Left kidney (tissue), 2 donors: ENCODE results near the gene LGI1. TPM values are rescaled to one million over a fixed set of nuclear protein-coding genes. Genes with fewer than 3 reads are reported as not detected.

ENCODE experiments used
- DNase-seq: peaks from one replicate; pipeline ENCODE4 v3.0.0-alpha.2; 2013
- polyA plus RNA-seq: library from polyadenylated mRNA; unstranded; fragments of 120-200 nt; gene quantifications from one replicate; pipeline ENCODE4 v1.2.1, GENCODE V29; 2013; ENCODE audit not compliant: insufficient read length

The LGI1 gene
- polyA plus RNA-seq, 1 donor = 7.0 TPM

DNA sequence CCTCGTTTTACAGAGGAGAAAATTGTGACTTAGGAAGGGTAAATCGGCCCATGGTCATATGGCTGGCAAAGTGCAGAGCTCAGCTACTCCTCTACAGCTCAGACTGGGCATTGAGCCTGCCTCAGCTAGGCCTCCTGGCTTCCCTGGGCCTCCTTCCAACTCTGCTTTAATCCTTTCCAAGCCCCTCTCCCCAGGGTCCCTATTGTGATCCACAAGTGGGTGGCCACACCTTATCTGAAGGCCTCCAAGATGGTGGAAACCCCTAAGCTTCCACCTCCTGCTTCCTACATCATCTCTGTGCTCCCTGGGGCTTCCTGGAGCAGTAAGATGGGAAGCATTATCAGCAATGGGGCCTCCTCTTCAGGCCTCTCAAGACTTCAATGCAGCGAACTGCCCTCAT lies 3.0 kb upstream of the LGI1 start:
- no peak for DNase-seq

DNA sequence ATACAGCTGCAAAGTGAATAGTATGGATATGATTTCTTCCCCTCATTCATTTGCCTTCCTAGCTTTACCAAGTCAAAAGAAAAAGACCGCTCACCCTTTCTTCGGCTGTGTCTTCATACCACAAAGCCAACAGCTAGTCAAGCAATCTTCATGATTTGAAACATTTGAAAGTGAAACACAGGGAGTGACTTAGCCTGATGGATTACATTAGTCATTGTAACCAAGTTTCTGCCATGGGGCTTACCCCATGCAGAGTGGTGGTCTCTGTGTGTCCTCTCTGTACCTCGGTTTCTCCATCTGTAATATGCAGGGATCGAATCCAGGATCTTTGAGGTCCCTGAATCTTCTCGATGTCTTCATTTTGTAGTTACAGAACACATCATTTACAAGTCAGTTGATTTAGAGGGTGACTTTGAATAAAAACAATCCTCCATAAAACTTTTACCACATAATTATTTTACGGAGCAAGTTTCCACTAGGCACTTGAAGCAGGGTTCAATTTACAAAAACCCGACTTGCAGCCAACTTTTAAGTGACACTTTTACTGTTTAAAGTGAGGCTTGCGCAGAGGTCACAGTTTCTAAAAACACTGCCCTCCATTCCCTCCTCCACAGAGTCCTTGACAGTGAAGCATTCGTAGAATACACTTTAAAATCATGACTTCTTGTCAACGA lies 2.2 kb upstream of the LGI1 start:
- DNase-seq = no peak

- no peak for DNase-seq
Observed at GRCh38 chr10:93756118-93756517, 1.6 kb upstream of the LGI1 start.

DNA sequence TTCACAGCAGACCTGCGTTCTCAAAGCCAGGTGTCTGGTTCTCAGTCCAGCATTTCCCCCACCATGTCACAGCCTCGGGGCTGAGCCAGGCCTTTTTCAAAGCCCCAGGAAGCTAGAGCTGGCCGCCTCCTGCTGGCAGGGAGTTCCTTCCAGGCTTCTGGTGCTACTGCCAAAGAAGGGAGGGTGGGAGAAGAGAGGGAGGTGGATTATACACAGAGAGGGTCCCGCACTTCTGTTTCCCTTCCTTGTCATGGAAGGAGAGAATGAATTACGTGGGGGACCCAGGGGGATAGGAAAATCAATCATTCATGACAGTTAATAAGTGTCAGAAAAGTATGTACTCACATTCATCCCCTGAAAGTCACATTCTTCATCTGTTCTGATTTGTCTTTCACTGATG lies 600 bp upstream of the LGI1 start:
- no peak for DNase-seq

- no peak for DNase-seq
Observed at GRCh38 chr10:93758508-93758885, 761 bp downstream of the LGI1 start.

DNA sequence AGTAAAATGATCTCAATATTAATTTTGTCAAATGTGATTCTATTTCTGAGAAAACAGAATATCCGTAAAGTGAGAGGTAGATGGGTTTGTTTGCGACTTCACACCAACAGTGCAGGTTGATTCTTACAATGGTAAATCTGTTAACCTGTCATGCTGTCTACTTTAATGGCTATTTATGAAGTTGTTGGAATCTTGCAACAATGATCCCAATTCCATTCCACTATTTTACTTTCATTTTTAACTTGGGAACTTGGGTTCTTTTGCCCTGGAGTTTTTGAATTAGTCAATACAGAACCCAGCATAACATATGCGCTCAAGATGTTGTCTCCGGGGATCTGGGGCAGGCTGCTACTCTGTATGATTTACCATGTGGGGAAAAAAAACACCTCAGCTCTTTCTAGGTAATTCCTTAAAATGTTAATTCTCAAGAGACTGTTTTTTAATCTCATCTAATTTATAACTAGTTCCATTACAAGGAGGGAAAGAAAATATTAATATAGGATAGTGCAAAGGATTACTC lies 1.2 kb downstream of the LGI1 start:
- no peak for DNase-seq

- no peak for DNase-seq
Observed at GRCh38 chr10:93760490-93760889, 2.8 kb downstream of the LGI1 start.

DNA sequence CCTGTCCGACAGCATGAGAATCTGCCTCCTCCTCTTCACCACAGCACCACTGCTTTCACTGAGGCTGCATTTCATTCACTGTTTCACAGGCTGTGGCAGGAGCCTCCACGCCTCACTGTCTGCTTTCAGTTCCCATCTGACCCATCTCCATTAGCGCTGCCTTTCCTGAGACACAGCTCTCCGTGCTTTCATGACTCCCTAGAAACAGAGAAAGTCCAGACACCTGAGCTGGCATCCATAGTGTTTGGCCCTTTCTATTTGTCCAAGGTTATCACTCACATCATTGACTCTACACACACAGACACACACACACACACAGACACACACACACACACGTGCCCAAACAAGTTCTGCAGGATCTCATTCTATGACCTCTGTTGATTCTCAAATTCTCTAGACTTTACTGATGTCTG lies 5.2 kb downstream of the LGI1 start:
- DNase-seq = no peak

DNA sequence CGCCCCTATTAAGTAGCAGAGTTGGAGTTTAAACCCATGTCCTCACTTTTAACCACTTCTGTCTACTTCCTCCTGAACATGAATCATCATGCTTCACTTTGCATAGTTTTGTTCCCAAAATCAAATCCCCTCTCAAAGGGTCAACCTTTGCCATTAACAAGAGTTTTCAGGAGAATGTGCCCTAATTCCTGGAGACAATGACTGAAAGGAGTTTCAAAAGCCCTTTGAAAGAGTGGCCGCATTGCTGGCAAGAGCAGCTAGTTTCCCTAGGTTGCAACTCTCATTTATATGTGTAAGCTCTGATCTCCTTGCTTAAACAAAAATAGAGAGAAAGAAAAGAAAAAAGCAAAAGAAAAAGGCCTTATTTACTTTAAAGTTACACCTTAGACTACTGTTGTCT lies 9.2 kb downstream of the LGI1 start:
- DNase-seq = no peak

- DNase-seq = no peak
Observed at GRCh38 chr10:93767724-93768399, 10.1 kb downstream of the LGI1 start.

DNA sequence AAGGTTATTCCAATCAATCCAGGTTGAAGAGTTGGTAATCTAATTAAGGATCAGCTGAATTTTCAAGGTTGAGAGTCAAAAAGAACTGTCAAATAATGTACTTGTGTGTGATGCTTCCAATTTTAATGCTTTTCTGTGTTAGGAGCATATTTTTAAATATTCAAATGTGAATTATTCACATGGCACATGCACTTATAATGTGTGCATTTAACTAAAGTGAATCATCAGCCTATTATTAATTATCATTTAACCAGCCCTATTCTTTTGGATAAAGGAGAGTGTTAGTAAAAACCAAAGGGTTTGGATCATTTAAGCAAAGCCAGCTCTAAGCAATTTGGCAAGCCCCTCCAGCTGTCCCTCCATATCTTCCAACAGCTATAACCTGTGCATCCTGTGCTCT lies 11.2 kb downstream of the LGI1 start:
- no peak for DNase-seq

DNA sequence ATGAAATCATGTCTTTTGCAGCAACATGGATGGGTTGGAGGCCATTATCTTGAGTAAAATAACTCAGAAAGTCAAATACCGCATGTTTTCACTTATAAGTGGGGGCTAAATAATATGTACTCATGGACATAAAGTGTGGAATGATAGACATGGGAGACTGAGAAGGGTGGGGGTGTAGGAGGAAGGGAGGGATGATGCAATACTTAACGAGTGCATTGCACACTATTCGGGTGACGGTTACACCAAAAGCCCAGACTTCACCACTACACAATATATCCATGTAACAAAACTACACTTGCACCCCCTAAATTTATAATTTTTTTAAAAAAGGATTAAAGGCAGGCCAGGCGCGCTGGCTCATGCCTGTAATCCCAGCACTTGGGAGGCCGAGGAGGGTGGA lies 13.6 kb downstream of the LGI1 start:
- DNase-seq = no peak

DNA sequence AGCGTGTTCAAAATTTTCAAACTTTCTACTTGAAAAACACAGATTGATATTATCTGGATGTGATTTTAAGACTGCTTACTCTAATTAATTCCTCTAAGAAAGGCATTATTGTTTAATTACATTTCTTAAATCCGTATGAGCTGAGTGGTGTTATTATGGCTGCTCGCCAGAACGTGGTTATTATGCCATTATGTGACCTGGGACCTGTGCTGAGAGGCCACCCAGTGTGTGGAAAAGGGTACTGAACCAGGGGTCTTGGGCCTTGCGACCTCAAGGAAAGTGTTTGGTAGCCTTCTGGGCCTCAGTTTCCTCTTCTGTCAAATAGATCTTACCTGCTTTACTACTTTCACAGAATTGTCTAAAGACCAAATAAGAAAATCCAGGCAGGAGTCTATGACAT lies 15.4 kb downstream of the LGI1 start:
- no peak for DNase-seq

DNA sequence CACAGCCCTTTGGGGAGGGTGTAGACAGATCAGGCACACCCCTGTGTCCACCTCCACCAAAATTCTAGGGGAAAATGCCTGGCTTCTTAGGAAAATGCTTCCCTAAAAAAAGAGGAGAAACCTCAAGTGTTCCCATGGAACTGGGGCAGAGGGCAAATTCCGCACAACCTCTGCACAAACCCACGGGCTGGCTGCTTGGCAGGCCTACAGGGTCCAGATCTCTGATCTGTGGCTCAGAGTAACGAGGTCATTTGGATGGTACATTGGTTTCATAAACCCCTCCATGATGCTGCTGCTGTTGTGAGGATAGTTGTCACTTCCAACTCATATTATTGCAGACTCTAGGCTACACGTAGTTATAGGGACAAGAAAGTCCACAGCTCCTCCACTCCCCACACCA lies 16.0 kb downstream of the LGI1 start:
- DNase-seq = no peak

DNA sequence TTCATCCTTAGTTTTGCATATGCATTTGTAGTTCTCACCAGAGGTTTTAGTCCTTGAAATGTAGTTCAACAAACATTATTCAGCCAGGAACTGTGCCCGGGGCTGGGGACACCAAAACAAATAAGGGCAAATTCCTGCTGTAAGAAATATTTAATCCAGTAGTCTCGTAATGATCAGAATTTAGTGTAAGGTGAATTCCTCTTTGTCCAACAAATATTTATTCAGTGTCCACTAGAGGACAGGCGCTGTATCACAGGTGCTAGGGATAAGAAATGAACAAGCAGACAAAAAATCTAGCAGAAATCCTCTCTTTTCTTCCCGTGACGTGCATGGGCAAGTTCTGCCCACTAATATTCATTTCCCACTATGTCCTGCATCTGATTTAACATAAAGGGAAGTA lies 17.6 kb downstream of the LGI1 start:
- no peak for DNase-seq

GRCh38 chr10:93777092-93777491 lies 19.4 kb downstream of the LGI1 start:
- DNase-seq = no peak

GRCh38 chr10:93784059-93784458 lies 26.3 kb downstream of the LGI1 start:
- no peak for DNase-seq

GRCh38 chr10:93788413-93789208 lies 30.9 kb downstream of the LGI1 start:
- no peak for DNase-seq

DNA sequence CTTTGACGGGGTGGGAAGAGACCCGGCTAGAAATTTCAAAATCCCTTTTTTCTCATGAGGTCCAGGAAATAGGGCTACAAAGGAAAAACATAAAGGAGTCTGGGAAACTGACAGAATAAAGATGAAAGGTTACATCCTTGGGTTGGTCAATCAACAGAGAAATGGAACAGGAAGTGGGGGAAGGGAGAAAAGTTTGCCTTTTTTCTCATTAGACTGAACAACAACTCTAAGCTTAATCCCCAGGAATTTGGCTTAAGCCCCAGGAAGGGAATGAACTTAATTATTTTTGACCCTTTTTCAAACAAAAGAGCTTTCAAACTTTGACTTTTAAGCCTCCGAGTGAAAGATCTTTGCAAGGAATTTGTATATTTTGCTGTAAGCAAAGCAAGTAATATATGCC lies 32.7 kb downstream of the LGI1 start:
- DNase-seq = no peak

- no peak for DNase-seq
Observed at GRCh38 chr10:93796167-93796566, 38.4 kb downstream of the LGI1 start.

DNA sequence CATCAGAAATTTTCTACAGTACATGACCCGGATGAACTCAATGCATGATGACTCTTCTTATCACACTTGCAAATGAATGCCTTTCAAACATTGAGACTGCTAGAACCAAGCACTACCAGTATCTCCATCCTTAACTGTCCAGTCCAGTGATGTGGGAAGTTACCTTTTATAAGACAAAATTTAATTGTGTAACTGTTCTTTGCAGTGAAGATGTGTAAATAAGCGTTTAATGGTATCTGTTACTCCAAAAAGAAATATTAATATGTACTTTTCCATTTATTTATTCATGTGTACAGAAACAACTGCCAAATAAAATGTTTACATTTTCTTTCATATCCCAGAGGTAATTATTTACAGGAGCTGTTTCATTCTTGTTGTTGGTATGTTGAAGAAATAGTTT lies 40.1 kb downstream of the LGI1 start:
- no peak for DNase-seq

DNA sequence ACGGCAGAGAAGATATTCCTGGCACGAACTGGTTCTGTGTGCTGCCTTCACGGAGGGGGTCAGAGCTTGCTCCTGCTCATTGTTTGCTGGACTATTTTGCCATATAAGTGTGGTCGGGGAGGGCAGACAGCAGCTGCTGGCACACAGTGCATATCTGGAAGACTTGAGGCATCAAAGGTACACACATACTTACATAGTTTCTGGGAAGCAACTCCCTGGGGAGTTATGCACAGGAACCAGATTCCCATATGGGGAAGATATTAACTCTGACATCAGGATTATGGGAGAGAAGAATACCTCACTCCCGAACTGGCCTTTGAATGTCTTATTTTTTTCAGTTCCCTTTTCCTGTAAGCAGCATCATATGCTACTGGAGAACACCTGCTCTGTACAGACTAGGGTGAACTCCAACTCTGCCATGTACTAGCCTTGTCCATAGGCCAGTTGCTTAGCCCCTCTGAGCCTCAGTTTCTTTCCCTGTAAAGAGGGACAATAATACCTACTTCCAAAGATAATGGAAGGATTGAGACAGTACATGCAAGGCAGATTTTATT lies 41.5 kb downstream of the LGI1 start:
- DNase-seq = no peak

GRCh38 chr10:93804200-93804599 lies 46.5 kb downstream of the LGI1 start:
- DNase-seq = no peak
